H9 (cell line): ENCODE data around the gene TMPRSS9. TPM values are rescaled to one million over a fixed set of nuclear protein-coding genes. Genes with fewer than 3 reads are reported as not detected.

Experiments used
- DNase-seq: peaks from one replicate; pipeline ENCODE4 v3.0.0-alpha.2; 2017
- H2AFZ ChIP-seq: one replicate; pipeline ENCODE4 v1.6.1; 2013; ENCODE audit warnings: mild to moderate bottlenecking, low read length, control low read depth, moderate library complexity
- H2AK5ac ChIP-seq: 2 replicates; pipeline ENCODE4 v1.6.1; 2013; ENCODE audit warnings: low read length, control low read depth, mixed read lengths; ENCODE audit not compliant: insufficient read length
- H2BK120ac ChIP-seq: one replicate; pipeline ENCODE4 v1.6.1; 2013; ENCODE audit warnings: low read depth, mild to moderate bottlenecking, low read length, control low read depth, inconsistent platforms; ENCODE audit not compliant: poor library complexity, severe bottlenecking
- H2BK12ac ChIP-seq: 2 replicates; pipeline ENCODE4 v1.6.1; 2013; ENCODE audit warnings: low read length, control low read depth, mixed read lengths, low read depth; ENCODE audit not compliant: insufficient read length
- H2BK15ac ChIP-seq: 2 replicates; pipeline ENCODE4 v1.6.1; 2013; ENCODE audit warnings: low read depth, low read length, control low read depth
- H2BK20ac ChIP-seq: one replicate; pipeline ENCODE4 v1.6.1; 2013; ENCODE audit warnings: low read depth, mild to moderate bottlenecking, low read length, control low read depth, inconsistent platforms; ENCODE audit not compliant: poor library complexity, severe bottlenecking
- H2BK5ac ChIP-seq: 2 replicates; pipeline ENCODE4 v1.6.1; 2013; ENCODE audit warnings: low read length, control low read depth, mixed read lengths; ENCODE audit not compliant: insufficient read length
- H3K14ac ChIP-seq: 2 replicates; pipeline ENCODE4 v1.6.1; 2013; ENCODE audit warnings: low read length, control low read depth; ENCODE audit not compliant: insufficient read depth
- H3K18ac ChIP-seq: 2 replicates; pipeline ENCODE4 v1.6.1; 2013; ENCODE audit warnings: low read depth, mild to moderate bottlenecking, mixed read lengths, low read length, control low read depth; ENCODE audit not compliant: insufficient read length
- H3K23ac ChIP-seq: 2 replicates; pipeline ENCODE4 v1.6.1; 2013; ENCODE audit warnings: low read length, control low read depth, mixed read lengths, low read depth; ENCODE audit not compliant: insufficient read length
- H3K23me2 ChIP-seq: 2 replicates; pipeline ENCODE4 v1.6.1; 2013; ENCODE audit warnings: low read depth, mild to moderate bottlenecking, mixed read lengths, low read length, control low read depth; ENCODE audit not compliant: insufficient read length, poor library complexity, severe bottlenecking
- H3K27ac ChIP-seq: 2 replicates; pipeline ENCODE4 v1.5.1; 2013; ENCODE audit warnings: low read length, control low read depth, mixed read lengths, low read depth; ENCODE audit not compliant: insufficient read length
- H3K27me3 ChIP-seq: 2 replicates; pipeline ENCODE4 v1.6.1; 2013; ENCODE audit warnings: low read length, control low read depth, inconsistent platforms; ENCODE audit not compliant: insufficient read depth
- H3K4ac ChIP-seq: 2 replicates; pipeline ENCODE4 v1.6.1; 2013; ENCODE audit warnings: low read depth, mild to moderate bottlenecking, control low read depth, inconsistent platforms, low read length, moderate library complexity
- H3K4me1 ChIP-seq: 2 replicates; pipeline ENCODE4 v1.6.1; 2013; ENCODE audit warnings: low read length, control low read depth, inconsistent platforms; ENCODE audit not compliant: insufficient read depth
- H3K4me2 ChIP-seq: 2 replicates; pipeline ENCODE4 v1.6.1; 2013; ENCODE audit warnings: low read length, control low read depth, mixed read lengths; ENCODE audit not compliant: insufficient read length, insufficient read depth
- H3K56ac ChIP-seq: 2 replicates; pipeline ENCODE4 v1.6.1; 2013; ENCODE audit warnings: low read depth, mild to moderate bottlenecking, mixed read lengths, low read length, control low read depth; ENCODE audit not compliant: insufficient read length
- H3K79me1 ChIP-seq: 2 replicates; pipeline ENCODE4 v1.6.1; 2013; ENCODE audit warnings: low read depth, mild to moderate bottlenecking, moderate library complexity, low read length, control low read depth, inconsistent platforms; ENCODE audit not compliant: insufficient read depth, poor library complexity, severe bottlenecking
- H3K79me2 ChIP-seq: 2 replicates; pipeline ENCODE4 v1.6.1; 2013; ENCODE audit warnings: low read length, control low read depth, inconsistent platforms; ENCODE audit not compliant: insufficient read depth
- H3K9ac ChIP-seq: 2 replicates; pipeline ENCODE4 v1.6.1; 2013; ENCODE audit warnings: low read length, control low read depth, mixed read lengths; ENCODE audit not compliant: insufficient read length; ENCODE audit errors: extremely low read depth
- H3K9me3 ChIP-seq: one replicate; pipeline ENCODE4 v1.6.1; 2013; ENCODE audit warnings: low read depth, low read length, inconsistent platforms; ENCODE audit not compliant: control insufficient read depth
- H3T11ph ChIP-seq: one replicate; pipeline ENCODE4 v1.6.1; 2013; ENCODE audit warnings: mild to moderate bottlenecking, low read length, control low read depth, inconsistent platforms
- H4K20me1 ChIP-seq: one replicate; pipeline ENCODE4 v1.6.1; 2013; ENCODE audit not compliant: control insufficient read depth, insufficient read length, insufficient read depth
- H4K5ac ChIP-seq: 2 replicates; pipeline ENCODE4 v1.6.1; 2013; ENCODE audit warnings: low read depth, mild to moderate bottlenecking, mixed read lengths, low read length, control low read depth; ENCODE audit not compliant: insufficient read length
- H4K8ac ChIP-seq: replicated peaks from 2 replicates; pipeline ENCODE4 v1.6.1; 2013; ENCODE audit warnings: low read length, control low read depth, mixed read lengths, low read depth; ENCODE audit not compliant: insufficient read length
- H4K91ac ChIP-seq: 2 replicates; pipeline ENCODE4 v1.6.1; 2013; ENCODE audit warnings: low read depth, mild to moderate bottlenecking, moderate library complexity, mixed read lengths, low read length, control low read depth; ENCODE audit not compliant: insufficient read length
- H3K27ac Mint-ChIP-seq, 3 experiments: 2 replicates in 2 of 3; 3 replicates in 1 of 3; pipeline ENCODE4 v1.8.0; 2020 to 2021; ENCODE audit warnings: mixed read lengths in 3 of 3, mild to moderate bottlenecking in 1 of 3, moderate library complexity in 1 of 3
- H3K27me3 Mint-ChIP-seq: 2 replicates; pipeline ENCODE4 v1.8.0; 2021; ENCODE audit warnings: low read depth, mild to moderate bottlenecking, moderate library complexity, mixed read lengths
- H3K36me3 Mint-ChIP-seq, 3 experiments: 2 replicates in 2 of 3; 3 replicates in 1 of 3; pipeline ENCODE4 v1.8.0; 2020 to 2021; ENCODE audit warnings: low read depth in 3 of 3, mixed read lengths in 3 of 3; ENCODE audit not compliant: insufficient read depth in 1 of 3
- H3K4me1 Mint-ChIP-seq, 2 experiments: 2 replicates each; pipeline ENCODE4 v1.8.0; 2020; ENCODE audit warnings: mixed read lengths in 2 of 2
- H3K4me3 Mint-ChIP-seq, 2 experiments: 2 replicates in 1 of 2; 3 replicates in 1 of 2; pipeline ENCODE4 v1.8.0; 2020 to 2021; ENCODE audit warnings: mild to moderate bottlenecking in 2 of 2, mixed read lengths in 2 of 2, moderate library complexity in 1 of 2
- H3K9me3 Mint-ChIP-seq, 2 experiments: 2 replicates in 1 of 2; 3 replicates in 1 of 2; pipeline ENCODE4 v1.8.0; 2020; ENCODE audit warnings: mild to moderate bottlenecking in 2 of 2, mixed read lengths in 2 of 2, moderate library complexity in 1 of 2
- WGBS: extraction: QIAGEN DNeasy Blood & Tissue Kit; methylation state at CpG from one replicate; pipeline ENCODE4 v1.1.7; 2013; ENCODE audit warnings: missing lambda C conversion rate, low lambda C conversion rate, mixed read lengths; ENCODE audit not compliant: insufficient read length; ENCODE audit errors: extremely low coverage; 5-methylcytosine and 5-hydroxymethylcytosine counted together
- total RNA-seq: library from RNA; stranded (reverse); gene quantifications from 2 replicates; pipeline ENCODE4 v1.2.1, GENCODE V29; 2021
- TF ChIP-seq, protein P1 (sequence below): fragments of 200-600 bp; sonication (generic); conservative IDR thresholded peaks from 3 replicates; pipeline ENCODE4 v1.8.0; 2021; ENCODE audit warnings: antibody characterized with exemption, mild to moderate bottlenecking

The TMPRSS9 gene
- total RNA-seq, 1 experiment from 2014 or later, result 0.24 TPM

DNA sequence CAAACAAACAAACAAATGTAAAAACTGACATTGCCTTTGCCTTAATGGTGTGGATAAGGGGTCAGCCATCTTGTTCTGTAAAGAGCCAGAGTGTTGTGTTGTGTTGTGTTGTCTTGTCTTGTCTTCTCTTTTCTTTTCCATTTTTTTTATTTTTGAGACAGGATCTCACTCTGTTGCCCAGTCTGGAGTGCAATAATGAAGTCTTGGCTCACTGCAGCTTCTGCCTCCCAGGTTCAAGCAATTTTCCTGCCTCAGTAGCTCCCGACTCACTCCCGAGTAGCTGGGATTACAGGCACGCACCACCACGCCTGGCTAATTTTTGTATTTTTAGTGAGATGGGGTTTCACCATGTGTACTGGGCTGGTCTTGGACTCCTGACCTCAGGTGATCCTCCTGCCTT is 39.5 kb downstream of the TMPRSS9 start:
- no peaks in the 10 kb centered on the region for H3K4me1 ChIP-seq
- no peak overlapping the region for H2AFZ ChIP-seq
- no peak overlapping the region for H3K4me2 ChIP-seq
- no peak overlapping the region for H2BK120ac ChIP-seq
- no peak overlapping the region for H2BK5ac ChIP-seq
- no peak overlapping the region for H3K4me3 Mint-ChIP-seq
- H2BK20ac ChIP-seq, result no peak overlapping the region
- no peak overlapping the region for H2BK15ac ChIP-seq
- H3K4ac ChIP-seq, result no peak overlapping the region
- no peak overlapping the region for H3K9ac ChIP-seq
- H3K27ac ChIP-seq, result no peak overlapping the region
- no peaks in the 10 kb centered on the region for H3K79me1 ChIP-seq
- H3K9me3 ChIP-seq, result no peaks in the 10 kb centered on the region
- H2BK12ac ChIP-seq, result no peak overlapping the region
- no peak overlapping the region for H3T11ph ChIP-seq
- H4K91ac ChIP-seq, result no peak overlapping the region
- peaks cover 14% of the 10 kb centered on the region for H3K27me3 Mint-ChIP-seq
- TF ChIP-seq, protein P1, sequence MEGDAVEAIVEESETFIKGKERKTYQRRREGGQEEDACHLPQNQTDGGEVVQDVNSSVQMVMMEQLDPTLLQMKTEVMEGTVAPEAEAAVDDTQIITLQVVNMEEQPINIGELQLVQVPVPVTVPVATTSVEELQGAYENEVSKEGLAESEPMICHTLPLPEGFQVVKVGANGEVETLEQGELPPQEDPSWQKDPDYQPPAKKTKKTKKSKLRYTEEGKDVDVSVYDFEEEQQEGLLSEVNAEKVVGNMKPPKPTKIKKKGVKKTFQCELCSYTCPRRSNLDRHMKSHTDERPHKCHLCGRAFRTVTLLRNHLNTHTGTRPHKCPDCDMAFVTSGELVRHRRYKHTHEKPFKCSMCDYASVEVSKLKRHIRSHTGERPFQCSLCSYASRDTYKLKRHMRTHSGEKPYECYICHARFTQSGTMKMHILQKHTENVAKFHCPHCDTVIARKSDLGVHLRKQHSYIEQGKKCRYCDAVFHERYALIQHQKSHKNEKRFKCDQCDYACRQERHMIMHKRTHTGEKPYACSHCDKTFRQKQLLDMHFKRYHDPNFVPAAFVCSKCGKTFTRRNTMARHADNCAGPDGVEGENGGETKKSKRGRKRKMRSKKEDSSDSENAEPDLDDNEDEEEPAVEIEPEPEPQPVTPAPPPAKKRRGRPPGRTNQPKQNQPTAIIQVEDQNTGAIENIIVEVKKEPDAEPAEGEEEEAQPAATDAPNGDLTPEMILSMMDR, result no peak
- H4K20me1 ChIP-seq, result no peaks in the 10 kb centered on the region
- H3K23ac ChIP-seq, result no peak overlapping the region
- H3K4me1 Mint-ChIP-seq, result no peaks in the 10 kb centered on the region
- H3K36me3 Mint-ChIP-seq, result 0 out of 7 replicates have a peak, but pooled peaks cover 0 to 5% (median 0%) of the 10 kb centered on the region in 3 experiments
- H3K18ac ChIP-seq, result no peak overlapping the region
- WGBS, result no CpG with 5 or more reads among the region's 4 CpGs
- no peaks in the 10 kb centered on the region for H3K79me2 ChIP-seq
- no peak overlapping the region for H4K5ac ChIP-seq
- peaks cover 2% of the 10 kb centered on the region for H3K23me2 ChIP-seq
- H2AK5ac ChIP-seq, result no peak overlapping the region
- H4K8ac ChIP-seq, result no peak overlapping the region
- no peak overlapping the region for H3K56ac ChIP-seq
- H3K27me3 ChIP-seq, result no peaks in the 10 kb centered on the region
- peaks cover 6 to 9% of the 10 kb centered on the region in 2 experiments for H3K9me3 Mint-ChIP-seq
- DNase-seq, result no peak
- no peak overlapping the region for H3K14ac ChIP-seq
- no peak overlapping the region for H3K27ac Mint-ChIP-seq
